ENCODE results near the gene PDE12. TPM values are rescaled to one million over a fixed set of nuclear protein-coding genes. Genes with fewer than 3 reads are reported as not detected.

PDE12 gene
- total RNA-seq = 9.0 TPM
- long read RNA-seq, full-length matches to known transcripts = 67 of 69 reads
- long read RNA-seq, partial matches to known transcripts = 0 of 69 reads
- long read RNA-seq, other reads (novel, unspliced or antisense) = 2 of 69 reads

GRCh38 chr3:57555738-57556458 lies at the start of gene PDE12:
Gene PDE12, plus strand, starts transcription at chr3:57556274. Its CDS starts 106 bp downstream, at chr3:57556380.
- ATAC-seq (ENCODE audit: poor library complexity) (peak; percentile 97), DNase-seq (peak; percentile 89)
- intact Hi-C loops (cut with DNase I) = loop anchor here (5.0 kb wide), 1 partner anchor 41 kb away; the partner anchor contains the start of gene ARF4

GRCh38 chr3:57512166-57512565 lies 43.9 kb upstream of the PDE12 start:
- ATAC-seq (ENCODE audit: poor library complexity) (no peak), DNase-seq (no peak)

GRCh38 chr3:57518276-57518915 lies 37.7 kb upstream of the PDE12 start:
- no peak for ATAC-seq (ENCODE audit: poor library complexity)
- intact Hi-C loops (cut with DNase I) = no loop called here
- DNase-seq = no peak

More at GRCh38 chr3:57512166-57512565, 43.9 kb upstream of the PDE12 start:
- intact Hi-C loops (cut with DNase I) = no loop called here

- DNase-seq = no peak
Measured at GRCh38 chr3:57530071-57530608, 25.9 kb upstream of the PDE12 start.

GRCh38 chr3:57538465-57538864 lies 17.6 kb upstream of the PDE12 start:
- intact Hi-C loops (cut with DNase I) = no loop called here
- ATAC-seq (ENCODE audit: poor library complexity) (no peak), DNase-seq (no peak)

More at GRCh38 chr3:57530071-57530608, 25.9 kb upstream of the PDE12 start:
- intact Hi-C loops (cut with DNase I) = no loop called here
- no peak for ATAC-seq (ENCODE audit: poor library complexity)

GRCh38 chr3:57544181-57545125 lies 11.6 kb upstream of the PDE12 start, which contains the start of gene DNAH12:
Gene DNAH12, minus strand, starts transcription at chr3:57544344. Its CDS starts 1,474 bp downstream, at chr3:57542870.
- ATAC-seq (ENCODE audit: poor library complexity) (no peak), DNase-seq (no peak)
- intact Hi-C loops (cut with DNase I) = no loop called here

- ATAC-seq (ENCODE audit: poor library complexity) (peak; percentile 80), DNase-seq (no peak)
- intact Hi-C loops (cut with DNase I) = no loop called here
Measured at GRCh38 chr3:57545636-57546268, 10.3 kb upstream of the PDE12 start.

- intact Hi-C loops (cut with DNase I) = no loop called here
- DNase-seq (no peak), ATAC-seq (ENCODE audit: poor library complexity) (no peak)
Measured at GRCh38 chr3:57546616-57547015, 9.5 kb upstream of the PDE12 start.

- ATAC-seq (ENCODE audit: poor library complexity) = peak; percentile 27
- no peak for DNase-seq
- intact Hi-C loops (cut with DNase I) = loop anchor here (5.0 kb wide), 1 partner anchor 42 kb away; the partner anchor contains the start of gene ARF4
Measured at GRCh38 chr3:57555306-57555705, 768 bp upstream of the PDE12 start.

- DNase-seq = peak; percentile 58
- ATAC-seq (ENCODE audit: poor library complexity) = peak; percentile 50
- intact Hi-C loops (cut with DNase I) = loop anchor here (5.0 kb wide), 1 partner anchor 41 kb away; the partner anchor contains the start of gene ARF4
Measured at GRCh38 chr3:57556459-57557084, 498 bp downstream of the PDE12 start.

GRCh38 chr3:57557085-57557537 lies 1.0 kb downstream of the PDE12 start:
- ATAC-seq (ENCODE audit: poor library complexity) (no peak), DNase-seq (no peak)
- intact Hi-C loops (cut with DNase I) = loop anchor here (5.0 kb wide), 1 partner anchor 40 kb away; the partner anchor contains the start of gene ARF4

- ATAC-seq (ENCODE audit: poor library complexity) (no peak), DNase-seq (no peak)
- intact Hi-C loops (cut with DNase I) = loop anchor here (5.0 kb wide), 1 partner anchor 38 kb away; the partner anchor contains the start of gene ARF4
Measured at GRCh38 chr3:57559526-57559925, 3.5 kb downstream of the PDE12 start.

- DNase-seq (no peak), ATAC-seq (ENCODE audit: poor library complexity) (no peak)
- intact Hi-C loops (cut with DNase I) = no loop called here
Measured at GRCh38 chr3:57569859-57570450, 13.9 kb downstream of the PDE12 start.

GRCh38 chr3:57570878-57571277 lies 14.8 kb downstream of the PDE12 start:
- DNase-seq (no peak), ATAC-seq (ENCODE audit: poor library complexity) (no peak)
- intact Hi-C loops (cut with DNase I) = no loop called here

- intact Hi-C loops (cut with DNase I) = no loop called here
- no peak for ATAC-seq (ENCODE audit: poor library complexity)
- DNase-seq = no peak
Measured at GRCh38 chr3:57572096-57572495, 16.0 kb downstream of the PDE12 start.

GRCh38 chr3:57575966-57576626 lies 20.0 kb downstream of the PDE12 start:
- intact Hi-C loops (cut with DNase I) = no loop called here
- no peak for ATAC-seq (ENCODE audit: poor library complexity)
- no peak for DNase-seq
